ENCODE measurements around the gene GNAS-AS1.

Gene GNAS-AS1

GRCh38 chr20:58852543-58853271 is 2.0 kb upstream of the GNAS-AS1 start, which contains the start of gene GNAS:
TSS of gene GNAS (plus strand) at chr20:58852716.
- peak; percentile 54 for DNase-seq (ENCODE audit: low read depth)
- H3K4me3 ChIP-seq (ENCODE audit: low read depth, low read length), result no peak within 1 kb of the TSS
- TF ChIP-seq, protein P1, sequence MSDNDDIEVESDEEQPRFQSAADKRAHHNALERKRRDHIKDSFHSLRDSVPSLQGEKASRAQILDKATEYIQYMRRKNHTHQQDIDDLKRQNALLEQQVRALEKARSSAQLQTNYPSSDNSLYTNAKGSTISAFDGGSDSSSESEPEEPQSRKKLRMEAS (IDR thresholded peaks at IDR 0.05; ENCODE audit: low read depth, low read length), result no peak
- TF ChIP-seq, protein P2, sequence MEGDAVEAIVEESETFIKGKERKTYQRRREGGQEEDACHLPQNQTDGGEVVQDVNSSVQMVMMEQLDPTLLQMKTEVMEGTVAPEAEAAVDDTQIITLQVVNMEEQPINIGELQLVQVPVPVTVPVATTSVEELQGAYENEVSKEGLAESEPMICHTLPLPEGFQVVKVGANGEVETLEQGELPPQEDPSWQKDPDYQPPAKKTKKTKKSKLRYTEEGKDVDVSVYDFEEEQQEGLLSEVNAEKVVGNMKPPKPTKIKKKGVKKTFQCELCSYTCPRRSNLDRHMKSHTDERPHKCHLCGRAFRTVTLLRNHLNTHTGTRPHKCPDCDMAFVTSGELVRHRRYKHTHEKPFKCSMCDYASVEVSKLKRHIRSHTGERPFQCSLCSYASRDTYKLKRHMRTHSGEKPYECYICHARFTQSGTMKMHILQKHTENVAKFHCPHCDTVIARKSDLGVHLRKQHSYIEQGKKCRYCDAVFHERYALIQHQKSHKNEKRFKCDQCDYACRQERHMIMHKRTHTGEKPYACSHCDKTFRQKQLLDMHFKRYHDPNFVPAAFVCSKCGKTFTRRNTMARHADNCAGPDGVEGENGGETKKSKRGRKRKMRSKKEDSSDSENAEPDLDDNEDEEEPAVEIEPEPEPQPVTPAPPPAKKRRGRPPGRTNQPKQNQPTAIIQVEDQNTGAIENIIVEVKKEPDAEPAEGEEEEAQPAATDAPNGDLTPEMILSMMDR (IDR thresholded peaks at IDR 0.05; ENCODE audit: low read depth, low read length), result peak; percentile 45

DNA sequence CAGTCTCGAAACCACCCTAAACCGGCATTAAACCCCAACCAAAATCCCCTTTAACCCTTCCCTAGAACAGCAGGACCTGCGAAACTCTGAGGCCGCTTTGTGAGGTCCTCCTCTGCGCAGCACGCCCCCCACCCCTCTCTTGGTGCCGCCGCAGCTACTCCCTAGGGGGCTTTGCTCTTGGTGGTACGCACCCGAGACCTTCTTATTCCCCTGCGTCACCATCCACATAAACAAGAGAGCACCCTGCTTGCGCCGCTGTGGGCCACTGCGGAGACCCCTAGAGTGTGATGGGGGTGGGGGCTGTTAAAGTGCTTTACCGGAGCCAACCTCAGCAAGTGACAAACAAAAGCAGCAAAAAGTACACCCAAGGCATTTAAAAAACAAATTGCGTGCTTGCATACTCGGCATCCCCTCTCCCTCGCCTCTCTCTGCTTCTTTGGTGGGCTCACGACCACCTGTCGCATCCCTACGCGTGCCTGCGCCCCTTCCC is 1.3 kb upstream of the GNAS-AS1 start:
- no peak overlapping the region for H3K4me3 ChIP-seq (ENCODE audit: low read depth, low read length)
- no peak for DNase-seq (ENCODE audit: low read depth)
- no peak for TF ChIP-seq POLR2A (IDR thresholded peaks at IDR 0.05; ENCODE audit: extremely low read depth, insufficient read length)

DNA sequence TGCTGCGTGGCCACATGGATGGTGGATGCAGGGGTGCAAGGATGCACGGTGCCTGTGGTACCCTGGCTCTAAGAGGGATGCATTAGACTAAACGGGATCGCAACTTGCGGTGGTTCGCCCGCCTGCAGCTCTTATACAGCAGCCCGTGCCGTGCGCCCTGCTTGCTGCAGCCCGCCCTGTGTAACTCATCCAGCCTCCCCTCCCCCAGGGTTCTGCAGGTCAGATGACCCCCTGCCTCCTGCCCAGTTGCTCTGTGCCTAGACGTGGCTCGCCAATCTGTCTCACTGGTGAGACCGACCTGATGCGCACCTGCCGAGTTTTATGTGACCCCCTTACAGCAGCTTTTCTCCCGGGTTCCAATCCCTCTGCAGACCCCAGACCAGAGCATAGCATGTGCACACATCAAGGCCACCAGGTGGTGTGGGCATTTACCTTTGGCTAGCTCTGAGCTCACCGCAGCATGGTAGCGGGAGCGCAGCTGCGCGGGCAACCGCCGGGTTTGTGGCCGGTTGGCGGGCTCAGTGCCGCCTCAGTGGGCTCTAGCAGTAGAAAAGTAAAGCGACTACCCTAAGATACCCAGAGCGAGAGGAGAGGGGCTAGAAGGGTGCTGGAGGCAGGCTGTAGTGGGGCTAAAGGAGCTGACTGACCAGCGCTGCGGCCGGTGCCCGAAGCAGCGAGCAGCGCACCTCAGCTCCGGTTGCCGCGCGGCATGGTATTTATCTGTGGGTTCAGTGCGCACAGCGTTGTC is 693 bp upstream of the GNAS-AS1 start:
- no peak overlapping the region for H3K4me3 ChIP-seq (ENCODE audit: low read depth, low read length)
- TF ChIP-seq POLR2A (IDR thresholded peaks at IDR 0.05; ENCODE audit: extremely low read depth, insufficient read length), result no peak
- TF ChIP-seq, protein P2 (IDR thresholded peaks at IDR 0.05; ENCODE audit: low read depth, low read length), result no peak
- TF ChIP-seq, protein P1 (IDR thresholded peaks at IDR 0.05; ENCODE audit: low read depth, low read length), result no peak
- no peak for TF ChIP-seq MYC (IDR thresholded peaks at IDR 0.05; ENCODE audit: low read depth, low read length)

GRCh38 chr20:58847463-58847862 is 3.2 kb downstream of the GNAS-AS1 start:
- DNase-seq (ENCODE audit: low read depth), result peak; percentile 73
- TF ChIP-seq, protein P2 (IDR thresholded peaks at IDR 0.05; ENCODE audit: low read depth, low read length), result no peak
- no peak for TF ChIP-seq POLR2A (IDR thresholded peaks at IDR 0.05; ENCODE audit: extremely low read depth, insufficient read length)
- TF ChIP-seq MYC (IDR thresholded peaks at IDR 0.05; ENCODE audit: low read depth, low read length), result no peak
- TF ChIP-seq, protein P1 (IDR thresholded peaks at IDR 0.05; ENCODE audit: low read depth, low read length), result no peak
- H3K4me3 ChIP-seq (ENCODE audit: low read depth, low read length), result no peak overlapping the region

More for the DNA sequence above, 693 bp upstream of the GNAS-AS1 start:
- no peak for DNase-seq (ENCODE audit: low read depth)

DNA sequence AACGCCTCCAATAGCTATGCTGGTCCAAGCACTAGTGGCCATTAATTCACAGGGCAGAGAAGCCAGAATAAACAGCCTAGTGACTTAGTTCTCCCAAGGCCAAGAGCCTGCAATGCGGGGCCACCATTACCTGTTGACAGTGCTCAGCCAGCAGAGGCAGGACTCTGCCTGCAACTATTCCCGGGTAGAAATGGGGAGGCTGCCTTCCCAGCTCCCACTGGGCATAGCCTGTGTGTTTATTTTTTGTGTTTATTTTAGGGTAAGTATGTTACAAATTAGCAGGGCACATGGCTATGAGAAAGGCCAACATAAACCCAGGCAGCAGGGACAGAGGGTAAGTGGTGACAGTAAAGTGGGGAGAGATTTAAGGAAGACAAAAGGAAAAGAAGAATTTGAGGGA is 5.0 kb downstream of the GNAS-AS1 start:
- TF ChIP-seq, protein P2 (IDR thresholded peaks at IDR 0.05; ENCODE audit: low read depth, low read length), result no peak
- TF ChIP-seq POLR2A (IDR thresholded peaks at IDR 0.05; ENCODE audit: extremely low read depth, insufficient read length) (no peak), MYC (IDR thresholded peaks at IDR 0.05; ENCODE audit: low read depth, low read length) (no peak)
- DNase-seq (ENCODE audit: low read depth), result no peak

DNA sequence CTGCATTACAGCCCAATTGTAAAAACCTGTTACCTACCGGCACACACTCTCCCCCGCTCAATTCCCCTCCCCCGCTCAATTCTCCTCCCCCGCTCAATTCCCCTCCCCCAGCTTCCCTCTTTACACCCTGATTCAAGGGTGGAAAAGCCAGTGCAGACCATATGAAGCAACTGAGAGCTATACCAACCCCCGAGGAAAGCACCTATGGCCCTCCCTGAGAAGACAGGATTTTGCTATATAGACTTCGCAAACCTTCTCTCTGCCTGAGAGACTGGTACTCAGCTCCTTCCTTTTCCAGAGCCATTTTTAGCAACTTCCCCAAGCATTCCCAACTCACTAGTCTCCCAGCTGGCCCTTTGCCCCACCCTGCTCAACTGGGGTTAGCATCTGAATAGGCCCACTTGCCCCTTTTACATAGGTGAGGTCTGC is 7.6 kb downstream of the GNAS-AS1 start:
- no peak for DNase-seq (ENCODE audit: low read depth)
- no peak for TF ChIP-seq MYC (IDR thresholded peaks at IDR 0.05; ENCODE audit: low read depth, low read length)
- TF ChIP-seq, protein P1 (IDR thresholded peaks at IDR 0.05; ENCODE audit: low read depth, low read length), result no peak
- no peak for TF ChIP-seq POLR2A (IDR thresholded peaks at IDR 0.05; ENCODE audit: extremely low read depth, insufficient read length)
- TF ChIP-seq, protein P2 (IDR thresholded peaks at IDR 0.05; ENCODE audit: low read depth, low read length), result no peak
- H3K4me3 ChIP-seq (ENCODE audit: low read depth, low read length), result no peak overlapping the region

More for the DNA sequence above, 5.0 kb downstream of the GNAS-AS1 start:
- H3K4me3 ChIP-seq (ENCODE audit: low read depth, low read length), result no peak overlapping the region

Data from NB4 (cell line).